ENCODE measurements around the gene PRKCG. TPM values are rescaled to one million over a fixed set of nuclear protein-coding genes. Genes with fewer than 3 reads are reported as not detected.

Gene PRKCG
- total RNA-seq, 1 donor from 2014 or later = 0.08 TPM

DNA sequence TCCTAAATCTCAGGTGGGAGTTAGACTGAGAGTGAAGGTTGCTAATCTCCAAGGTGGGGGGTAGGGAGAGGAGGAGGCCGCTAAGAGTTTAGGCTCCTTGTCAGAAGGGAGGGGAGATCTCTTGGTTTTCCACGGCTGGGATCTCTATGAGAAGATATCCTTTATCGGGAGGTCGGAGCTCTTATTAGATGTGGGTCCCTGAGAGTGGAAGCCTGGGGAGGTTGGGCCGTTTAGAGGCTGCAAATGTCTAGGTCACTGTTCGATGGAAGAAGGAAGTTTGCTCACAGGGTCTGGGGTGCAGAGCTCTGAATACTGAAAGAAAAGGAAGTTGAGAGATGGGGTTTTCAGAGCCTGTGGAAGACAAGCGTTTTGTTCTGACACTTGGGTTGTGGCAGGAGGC, 10.5 kb upstream of the PRKCG start:
- DNase-seq (ENCODE audit: low spot score) = no peak
- ATAC-seq = no peak

DNA sequence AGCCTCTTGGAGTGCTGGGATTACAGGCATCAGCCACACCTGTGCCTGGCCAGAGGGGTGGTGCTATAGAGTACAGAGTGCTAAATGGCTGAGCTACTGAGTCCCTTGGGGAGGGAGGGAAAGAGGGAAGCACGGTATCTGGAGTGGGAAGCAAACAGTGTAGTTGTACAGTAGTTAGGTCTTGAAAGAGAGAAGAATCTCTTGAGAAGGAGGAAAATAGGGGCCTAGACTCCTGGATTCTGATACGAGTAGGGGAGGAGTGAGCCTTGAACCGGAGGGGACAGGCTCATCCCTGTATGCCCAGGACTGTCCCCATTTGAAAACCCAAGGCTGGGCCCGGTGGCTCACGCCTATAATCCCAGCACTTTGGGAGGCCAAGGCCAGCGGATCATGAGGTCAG, 9.2 kb upstream of the PRKCG start:
- ATAC-seq (no peak), DNase-seq (ENCODE audit: low spot score) (no peak)

DNA sequence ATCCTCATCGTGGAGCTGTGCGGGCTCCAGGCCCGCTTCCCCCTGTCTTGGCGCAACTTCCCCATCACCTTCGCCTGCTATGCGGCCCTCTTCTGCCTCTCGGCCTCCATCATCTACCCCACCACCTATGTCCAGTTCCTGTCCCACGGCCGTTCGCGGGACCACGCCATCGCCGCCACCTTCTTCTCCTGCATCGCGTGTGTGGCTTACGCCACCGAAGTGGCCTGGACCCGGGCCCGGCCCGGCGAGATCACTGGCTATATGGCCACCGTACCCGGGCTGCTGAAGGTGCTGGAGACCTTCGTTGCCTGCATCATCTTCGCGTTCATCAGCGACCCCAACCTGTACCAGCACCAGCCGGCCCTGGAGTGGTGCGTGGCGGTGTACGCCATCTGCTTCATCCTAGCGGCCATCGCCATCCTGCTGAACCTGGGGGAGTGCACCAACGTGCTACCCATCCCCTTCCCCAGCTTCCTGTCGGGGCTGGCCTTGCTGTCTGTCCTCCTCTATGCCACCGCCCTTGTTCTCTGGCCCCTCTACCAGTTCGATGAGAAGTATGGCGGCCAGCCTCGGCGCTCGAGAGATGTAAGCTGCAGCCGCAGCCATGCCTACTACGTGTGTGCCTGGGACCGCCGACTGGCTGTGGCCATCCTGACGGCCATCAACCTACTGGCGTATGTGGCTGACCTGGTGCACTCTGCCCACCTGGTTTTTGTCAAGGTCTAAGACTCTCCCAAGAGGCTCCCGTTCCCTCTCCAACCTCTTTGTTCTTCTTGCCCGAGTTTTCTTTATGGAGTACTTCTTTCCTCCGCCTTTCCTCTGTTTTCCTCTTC, 8.0 kb upstream of the PRKCG start:
- DNase-seq (ENCODE audit: low spot score) (no peak), ATAC-seq (no peak)

DNA sequence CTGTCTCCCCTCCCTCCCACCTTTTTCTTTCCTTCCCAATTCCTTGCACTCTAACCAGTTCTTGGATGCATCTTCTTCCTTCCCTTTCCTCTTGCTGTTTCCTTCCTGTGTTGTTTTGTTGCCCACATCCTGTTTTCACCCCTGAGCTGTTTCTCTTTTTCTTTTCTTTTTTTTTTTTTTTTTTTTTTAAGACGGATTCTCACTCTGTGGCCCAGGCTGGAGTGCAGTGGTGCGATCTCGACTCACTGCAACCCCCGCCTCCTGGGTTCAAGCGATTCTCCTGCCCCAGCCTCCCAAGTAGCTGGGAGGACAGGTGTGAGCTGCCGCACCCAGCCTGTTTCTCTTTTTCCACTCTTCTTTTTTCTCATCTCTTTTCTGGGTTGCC, 7.4 kb upstream of the PRKCG start:
- no peak for ATAC-seq
- DNase-seq (ENCODE audit: low spot score) = no peak

DNA sequence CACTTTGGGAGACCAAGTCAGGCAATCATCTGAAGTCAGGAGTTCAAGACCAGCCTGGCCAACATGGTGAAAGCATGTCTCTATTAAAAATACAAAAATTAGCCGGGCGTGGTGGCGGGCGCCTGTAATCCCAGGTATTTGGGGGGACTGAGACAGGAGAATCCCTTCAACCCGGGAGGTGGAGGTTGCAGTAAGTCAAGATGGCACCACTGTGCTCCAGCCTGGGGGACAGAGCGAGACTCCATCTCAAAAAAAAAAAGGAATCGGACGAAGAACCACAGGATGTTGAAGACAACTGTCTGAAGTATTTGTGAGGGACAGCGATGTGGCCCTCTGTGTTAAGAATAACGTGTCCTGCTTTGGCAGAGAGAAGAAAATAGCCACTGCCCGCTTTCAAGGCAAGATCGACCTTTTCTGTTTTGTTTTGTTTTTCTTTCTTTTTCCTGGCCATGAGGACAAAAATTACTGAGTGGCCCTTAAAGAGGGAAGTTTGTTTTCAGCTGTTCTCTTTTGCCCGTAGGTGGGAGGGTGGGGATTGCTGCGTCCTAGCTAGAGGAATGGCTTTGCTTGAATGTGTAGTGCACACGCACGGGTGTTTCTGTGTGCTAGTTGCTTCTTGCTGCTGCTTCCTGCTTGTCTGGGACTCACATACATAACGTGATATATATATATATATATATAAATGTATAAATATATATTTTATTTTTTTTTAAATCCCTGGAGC, 6.2 kb upstream of the PRKCG start:
- ATAC-seq (no peak), DNase-seq (ENCODE audit: low spot score) (no peak)

DNA sequence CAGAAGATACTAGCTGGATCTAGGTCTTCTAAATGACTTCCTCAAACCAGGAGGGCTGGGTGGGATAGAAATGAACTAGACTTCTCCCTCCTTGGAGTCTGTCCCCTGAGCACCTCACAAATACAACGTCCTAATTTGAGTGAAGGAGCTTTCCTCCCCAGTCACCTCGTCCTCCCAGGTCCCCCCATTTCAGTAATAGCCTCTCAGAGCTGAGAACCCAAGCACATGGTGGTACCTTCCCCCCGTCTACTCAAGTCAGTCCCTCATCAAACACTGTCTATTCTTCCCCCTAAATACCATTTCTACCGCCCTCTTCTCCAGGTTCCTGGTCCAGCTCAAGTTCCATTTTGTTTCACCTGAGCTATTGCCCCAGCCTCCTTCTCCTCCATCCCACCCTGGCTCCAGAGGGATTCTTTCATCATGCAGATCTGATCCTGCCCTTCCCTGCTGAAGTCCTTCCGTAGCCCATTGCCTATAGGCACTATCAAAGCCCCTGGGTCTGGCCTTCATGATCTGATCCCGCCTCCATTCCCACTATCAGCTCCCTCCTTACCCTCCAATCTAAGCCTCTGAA, 5.3 kb upstream of the PRKCG start:
- DNase-seq (ENCODE audit: low spot score) (no peak), ATAC-seq (no peak)

DNA sequence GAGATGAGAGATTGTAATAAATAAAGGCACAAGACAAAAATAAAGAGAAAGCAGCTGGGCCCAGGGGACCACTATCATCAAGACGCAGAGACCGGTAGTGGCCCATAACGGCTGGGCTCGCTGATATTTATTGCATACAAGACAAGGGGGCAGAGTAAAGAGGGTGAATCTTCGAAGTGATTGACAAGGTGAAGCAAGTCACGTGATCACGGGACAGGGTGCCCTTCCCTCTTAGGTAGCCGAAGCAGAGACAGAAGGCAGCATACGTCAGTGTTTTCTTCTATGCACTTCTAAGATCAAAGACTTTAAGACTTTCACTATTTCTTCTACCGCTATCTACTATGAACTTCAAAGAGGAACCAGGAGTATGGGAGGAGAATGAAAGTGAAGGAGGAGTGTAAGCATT, 4.6 kb upstream of the PRKCG start:
- ATAC-seq (no peak), DNase-seq (ENCODE audit: low spot score) (no peak)

DNA sequence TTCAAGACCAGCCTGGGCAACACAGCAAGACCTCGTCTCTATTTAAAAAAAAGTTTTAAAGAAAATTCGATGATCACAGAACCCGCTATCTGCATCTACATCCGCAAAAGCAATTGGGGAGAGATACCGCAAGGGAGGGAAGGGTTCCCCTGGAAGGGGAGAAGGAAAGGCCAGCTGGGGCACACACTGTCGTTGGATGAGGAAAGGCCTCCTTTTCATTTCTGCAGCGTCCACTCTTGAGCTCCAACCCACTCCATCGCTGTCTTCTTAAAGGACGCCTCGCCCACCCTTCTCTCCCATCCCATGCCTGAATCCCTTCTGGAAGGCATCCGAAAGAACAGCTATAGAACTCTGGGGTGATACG, 3.2 kb upstream of the PRKCG start:
- ATAC-seq = no peak
- DNase-seq (ENCODE audit: low spot score) = no peak

DNA sequence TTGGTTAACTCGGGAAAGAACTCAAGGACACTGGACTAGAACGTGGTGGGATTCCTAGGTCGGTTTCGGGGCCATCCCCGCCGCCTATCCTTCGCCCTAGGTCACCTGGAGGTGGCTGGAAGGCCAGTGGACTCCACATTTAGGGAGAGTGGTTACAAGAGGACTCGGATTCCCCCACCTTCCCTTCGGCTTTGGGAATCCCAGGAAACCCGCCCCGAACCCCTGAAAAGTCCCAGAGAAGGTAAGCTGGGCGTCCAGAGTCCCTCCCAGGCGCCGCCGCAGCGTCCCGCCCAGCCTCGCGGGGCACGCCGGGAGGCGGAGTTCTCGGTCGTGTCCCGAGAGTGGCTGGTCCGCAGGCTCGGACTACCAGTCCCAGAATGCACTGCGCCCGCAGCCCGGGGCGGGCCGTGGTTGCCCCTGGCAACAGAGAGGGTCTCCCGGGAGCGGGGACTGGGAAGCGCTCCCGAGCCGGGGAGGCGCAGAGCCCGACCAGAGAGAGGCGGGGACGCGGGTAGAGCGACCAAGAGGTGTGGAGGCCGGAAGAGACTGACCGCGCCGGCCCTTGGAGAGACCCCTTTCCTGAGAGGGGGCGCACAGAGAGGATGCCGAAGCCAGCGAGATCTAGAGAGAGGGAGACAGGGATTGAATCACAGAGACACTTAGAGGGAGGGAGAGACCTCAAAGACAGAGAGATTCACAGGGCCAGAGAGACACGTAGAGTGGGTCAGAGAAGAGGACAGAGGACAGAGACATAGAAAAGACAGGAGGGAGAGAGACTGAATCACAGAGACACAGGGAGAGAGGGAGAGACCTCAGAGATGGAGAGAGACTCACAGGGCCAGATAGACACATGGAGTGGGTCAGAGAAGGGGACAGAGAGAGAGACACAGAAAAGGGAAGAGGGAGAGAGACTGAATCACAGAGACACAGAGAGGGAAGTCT, 2.6 kb upstream of the PRKCG start:
- peak; percentile 99 for ATAC-seq
- peak; percentile 83 for DNase-seq (ENCODE audit: low spot score)

DNA sequence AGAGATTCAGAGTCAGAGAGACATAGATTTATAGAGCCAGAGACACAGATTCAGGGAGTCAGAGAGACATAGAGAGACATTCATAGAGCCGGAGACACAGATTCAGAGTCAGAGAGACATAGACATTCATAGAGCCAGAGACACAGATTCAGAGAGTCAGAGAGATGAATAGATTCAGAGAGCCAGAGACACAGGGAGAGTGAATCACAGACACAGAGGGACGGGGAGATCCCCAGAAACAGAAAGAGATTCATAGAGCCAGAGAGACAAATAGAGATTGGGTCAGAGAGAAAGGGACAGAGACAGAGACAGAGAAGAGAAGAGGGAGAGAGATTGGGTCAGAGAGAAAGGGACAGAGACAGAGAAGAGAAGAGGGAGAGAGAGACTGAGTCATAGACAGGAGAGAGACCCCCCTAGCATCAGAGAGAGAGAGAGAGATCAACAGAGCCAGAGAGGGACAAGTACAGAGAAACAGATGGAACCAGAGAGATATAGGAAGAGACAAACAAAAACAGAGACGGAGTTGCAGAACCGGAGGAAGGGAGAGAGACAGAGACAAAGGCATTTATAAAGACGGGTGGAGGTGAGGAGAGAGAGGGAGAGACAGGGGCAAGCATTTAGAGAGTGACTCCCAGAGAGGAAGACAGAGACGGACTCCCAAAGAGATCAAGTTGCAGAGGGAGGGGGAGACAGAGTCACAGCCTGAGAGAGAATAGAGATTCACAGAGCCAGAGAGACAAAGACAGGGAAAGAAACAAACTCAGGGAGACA, 1.1 kb upstream of the PRKCG start:
- ATAC-seq = no peak
- no peak for DNase-seq (ENCODE audit: low spot score)

DNA sequence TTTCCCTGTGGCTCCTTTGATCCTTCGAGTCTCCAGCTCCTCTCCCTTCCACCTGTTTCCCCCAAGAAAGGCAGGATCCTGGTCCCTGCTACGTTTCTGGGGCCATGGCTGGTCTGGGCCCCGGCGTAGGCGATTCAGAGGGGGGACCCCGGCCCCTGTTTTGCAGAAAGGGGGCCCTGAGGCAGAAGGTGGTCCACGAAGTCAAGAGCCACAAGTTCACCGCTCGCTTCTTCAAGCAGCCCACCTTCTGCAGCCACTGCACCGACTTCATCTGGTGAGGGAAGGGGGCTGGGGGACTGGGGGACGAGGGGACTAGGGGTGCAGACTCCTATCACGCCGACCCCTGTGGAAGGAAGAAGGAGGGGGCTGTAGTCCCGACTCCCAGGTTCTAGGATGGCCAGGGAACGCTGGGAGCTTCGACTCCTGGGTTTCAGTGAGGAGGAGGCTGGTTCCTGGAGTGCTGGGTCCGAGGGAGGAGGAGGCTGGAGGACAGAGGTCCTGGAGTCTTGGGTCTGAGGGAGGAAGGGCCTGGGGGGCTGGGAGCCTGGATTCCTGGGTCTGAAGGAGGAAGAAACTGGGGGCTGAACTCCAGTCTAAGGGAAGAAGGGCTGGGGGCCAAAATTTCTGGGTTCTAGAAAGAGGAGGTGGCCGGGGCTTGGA, 524 bp downstream of the PRKCG start:
- no peak for ATAC-seq
- no peak for DNase-seq (ENCODE audit: low spot score)

DNA sequence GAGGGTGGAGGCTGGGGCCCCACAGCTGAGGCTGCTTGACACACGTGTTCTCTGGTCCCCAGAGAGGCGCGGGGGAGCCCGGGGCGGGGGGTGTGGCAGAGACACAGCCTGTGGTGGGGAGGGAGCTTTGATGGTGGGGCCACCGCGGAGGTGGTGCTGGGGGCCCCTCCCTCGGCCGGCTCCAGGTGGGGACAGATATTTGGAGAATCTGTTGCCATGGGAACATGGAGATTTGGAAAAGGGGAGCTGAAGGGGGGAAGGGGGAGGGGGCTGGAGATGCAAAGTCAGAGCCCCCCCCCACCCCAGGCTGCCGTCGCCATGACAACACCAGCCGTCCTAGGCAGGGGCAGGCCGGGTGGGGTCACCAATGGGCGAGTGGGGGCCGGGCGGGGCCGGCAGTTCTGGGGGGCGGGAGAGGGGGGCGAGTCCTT, 1.2 kb downstream of the PRKCG start:
- ATAC-seq = no peak
- DNase-seq (ENCODE audit: low spot score) = no peak

DNA sequence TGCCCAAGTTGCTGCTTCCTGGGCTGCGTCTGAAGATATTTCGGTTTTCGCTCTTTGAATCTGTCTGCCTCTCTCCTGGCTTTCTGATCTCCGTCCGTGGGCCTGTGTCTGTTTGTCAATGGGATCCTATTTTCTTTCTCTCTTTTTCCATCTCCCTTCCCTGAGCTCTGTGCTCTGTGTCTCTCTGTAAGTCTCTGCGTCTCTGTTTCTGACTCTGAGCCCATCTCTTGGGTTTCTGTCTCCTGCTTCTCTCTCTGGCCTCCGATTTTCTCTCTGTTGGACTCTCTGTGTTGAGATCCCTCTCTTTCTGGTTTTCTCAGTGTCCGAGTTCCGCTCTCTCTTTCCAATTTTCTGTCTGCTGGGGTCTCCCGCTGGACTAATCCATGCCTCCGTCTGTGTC, 1.7 kb downstream of the PRKCG start:
- ATAC-seq (no peak), DNase-seq (ENCODE audit: low spot score) (no peak)

DNA sequence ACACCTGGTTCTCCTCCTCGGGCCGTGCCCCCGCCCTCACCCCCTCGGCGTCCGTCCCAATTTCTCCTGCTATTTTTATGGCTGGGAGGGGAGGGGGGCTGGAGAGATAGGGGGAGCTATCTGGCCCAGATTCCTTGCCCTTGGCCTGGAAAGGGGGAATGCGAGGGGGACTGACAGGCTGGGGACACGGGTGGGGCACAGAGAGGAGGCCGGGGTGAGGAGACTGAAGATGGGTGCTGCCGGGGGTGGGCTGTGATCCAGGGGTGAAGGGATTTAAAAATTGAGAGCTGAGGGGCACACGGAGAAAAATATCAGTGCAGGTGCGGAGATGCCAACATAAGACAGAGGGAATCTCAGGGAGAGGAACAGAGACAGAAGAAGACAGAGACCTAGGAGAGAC, 2.3 kb downstream of the PRKCG start:
- no peak for ATAC-seq
- no peak for DNase-seq (ENCODE audit: low spot score)

DNA sequence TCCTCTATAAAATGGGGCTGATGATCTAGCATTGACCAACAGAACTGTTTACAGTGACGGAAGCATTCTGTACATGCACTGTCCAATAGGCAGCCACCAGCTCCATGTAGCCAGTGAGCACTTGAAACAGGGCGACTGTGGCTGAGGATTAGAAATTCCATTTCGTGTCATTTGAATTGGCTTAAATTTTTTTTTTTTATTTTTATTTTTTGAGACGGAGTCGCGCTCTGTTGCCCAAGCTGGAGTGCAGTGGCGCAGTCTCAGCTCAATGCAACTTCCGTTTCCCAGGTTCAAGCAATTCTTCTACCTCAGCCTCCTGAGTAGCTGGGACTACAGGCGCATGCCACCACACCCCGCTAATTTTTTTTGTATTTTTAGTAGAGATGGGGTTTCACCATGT, 3.0 kb downstream of the PRKCG start:
- no peak for DNase-seq (ENCODE audit: low spot score)
- ATAC-seq = no peak

DNA sequence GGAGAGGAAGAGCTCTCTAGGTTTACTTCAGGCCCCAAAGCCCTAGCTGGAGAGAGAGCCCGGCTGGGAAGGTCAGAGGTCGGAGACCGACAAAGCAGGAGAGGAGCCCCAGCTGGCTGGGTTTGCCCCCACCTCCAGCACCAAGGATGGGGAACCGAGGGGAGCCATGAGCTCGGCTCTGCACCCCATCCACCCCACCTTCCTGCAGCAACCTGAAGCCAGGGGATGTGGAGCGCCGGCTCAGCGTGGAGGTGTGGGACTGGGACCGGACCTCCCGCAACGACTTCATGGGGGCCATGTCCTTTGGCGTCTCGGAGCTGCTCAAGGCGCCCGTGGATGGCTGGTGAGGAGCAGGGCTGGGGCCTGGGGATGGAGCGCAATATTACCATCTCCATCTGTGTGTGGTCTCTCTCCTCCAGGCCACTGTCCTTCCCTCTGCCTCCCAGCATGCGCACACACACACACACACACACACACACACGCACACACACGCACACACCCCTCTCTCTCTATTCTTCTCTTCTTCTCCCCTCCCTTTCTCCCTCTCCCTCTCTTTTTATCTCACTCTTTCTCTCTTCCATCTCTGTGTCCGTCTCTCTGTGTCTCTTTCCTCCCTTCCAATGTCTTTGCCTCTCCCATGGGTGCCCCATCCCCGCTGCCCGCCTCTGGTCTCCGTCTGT, 10.4 kb downstream of the PRKCG start:
- DNase-seq (ENCODE audit: low spot score) = no peak
- no peak for ATAC-seq

DNA sequence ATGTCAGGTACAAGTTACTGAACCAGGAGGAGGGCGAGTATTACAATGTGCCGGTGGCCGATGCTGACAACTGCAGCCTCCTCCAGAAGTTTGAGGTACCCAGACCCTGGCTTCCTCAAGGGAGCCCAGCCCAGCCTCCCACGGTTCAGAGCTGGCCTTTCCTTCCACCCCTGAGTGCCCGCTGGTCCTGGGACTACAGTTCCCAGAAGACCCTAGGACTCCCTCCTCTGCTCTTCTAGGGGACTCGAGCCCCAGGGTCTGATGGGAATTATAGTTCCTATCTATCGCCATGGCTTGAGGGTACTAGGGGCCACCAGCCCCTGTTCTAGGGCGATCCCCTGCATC, 11.0 kb downstream of the PRKCG start:
- ATAC-seq (no peak), DNase-seq (ENCODE audit: low spot score) (no peak)

DNA sequence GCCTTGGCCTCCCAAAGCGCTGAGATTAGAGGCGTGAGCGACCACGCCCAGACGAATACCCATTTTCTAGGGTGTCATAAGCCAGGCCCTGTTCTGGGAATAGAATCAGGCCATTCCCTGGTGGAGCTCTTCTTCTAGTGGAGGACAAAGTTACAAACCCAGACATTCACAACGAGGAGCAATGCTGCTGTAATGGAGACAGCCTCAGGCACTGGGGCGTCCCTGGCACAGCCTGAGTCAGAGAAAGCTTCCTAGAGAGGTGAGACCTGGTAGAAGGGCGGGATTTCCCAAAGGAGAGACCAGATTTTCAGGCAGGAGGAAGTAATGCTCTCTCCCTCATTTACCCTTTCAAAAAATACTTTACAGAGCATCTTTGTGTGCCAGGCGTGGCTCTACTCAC, 12.7 kb downstream of the PRKCG start:
- DNase-seq (ENCODE audit: low spot score) (no peak), ATAC-seq (no peak)

DNA sequence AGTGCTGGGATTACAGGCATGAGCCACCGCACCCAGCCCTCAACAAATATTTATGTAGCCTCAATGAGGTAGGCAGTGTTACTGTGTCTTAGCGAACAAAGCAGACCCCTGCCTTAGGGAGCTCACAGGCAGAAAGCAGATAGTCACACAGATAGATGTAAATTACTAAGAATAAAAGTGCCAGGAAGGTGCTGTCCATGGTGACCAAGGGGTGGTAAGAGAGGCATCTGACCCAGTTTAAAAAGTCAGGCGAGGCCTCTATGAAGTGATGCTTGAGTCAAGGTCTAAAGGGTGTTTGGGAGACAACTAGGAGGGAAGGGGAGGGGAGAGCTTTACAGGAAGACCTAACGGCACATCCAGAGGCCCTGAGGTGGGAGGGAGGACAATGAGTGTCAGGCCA, 14.7 kb downstream of the PRKCG start:
- DNase-seq (ENCODE audit: low spot score) (no peak), ATAC-seq (no peak)
